Measurements from ENCODE around the gene SHISA6. TPM values are rescaled to one million over a fixed set of nuclear protein-coding genes. Genes with fewer than 3 reads are reported as not detected.

SHISA6 gene
- total RNA-seq, 1 experiment from 2014 or later: not detected

GRCh38 chr17:11278186-11278991 lies 37.4 kb downstream of the SHISA6 start:
- DNase-seq (ENCODE audit: low read depth, low spot score) (no peak), ATAC-seq (no peak)
- no peak overlapping the region for H3K4me3 ChIP-seq (ENCODE audit: low read depth in 2 of 2, low read length in 2 of 2)
- ChIA-PET POLR2A (no interaction called here), CTCF (no interaction called here)
- no peak for TF ChIP-seq POLR2AphosphoS5 (IDR thresholded peaks at IDR 0.05; ENCODE audit: low read depth, low read length)
- TF ChIP-seq SIN3A (IDR thresholded peaks at IDR 0.05; ENCODE audit: borderline replicate concordance, insufficient read depth, low read depth, low read length): no peak
- no peak for TF ChIP-seq CTCF (IDR thresholded peaks at IDR 0.05)
- TF ChIP-seq REST (IDR thresholded peaks at IDR 0.05; ENCODE audit: insufficient read depth in 1 of 2, low read depth in 2 of 2, low read length in 1 of 2): no peak
- no peak for TF ChIP-seq TCF7L2 (IDR thresholded peaks at IDR 0.05; ENCODE audit: low read depth, low read length)
- no peaks in the 10 kb centered on the region for H3K9me3 ChIP-seq (ENCODE audit: control insufficient read depth, insufficient read depth, low read depth, low read length)
- H3K27ac ChIP-seq (ENCODE audit: low read length): no peak overlapping the region
- intact Hi-C loops (cut with micrococcal nuclease; ENCODE audit: unreplicated experiment): no loop called here
- no peaks in the 10 kb centered on the region for H3K27me3 ChIP-seq (ENCODE audit: control insufficient read depth, insufficient read depth, low read length)
- no peaks in the 10 kb centered on the region for H3K4me1 ChIP-seq (ENCODE audit: control insufficient read depth, insufficient read depth, low read length)
- no peaks in the 10 kb centered on the region for H3K36me3 ChIP-seq (ENCODE audit: control insufficient read depth, insufficient read depth, low read length)
- BruUV-seq (replicated peaks): no TSS peak
- in situ Hi-C loops (cut with HindIII; ENCODE audit: low pct_unique_long_range_greater_than_20kb, low sequenced_read_pairs): no loop called here

GRCh38 chr17:11278992-11279270 lies 37.9 kb downstream of the SHISA6 start:
- no TSS peak for BruUV-seq (replicated peaks)
- ATAC-seq (no peak), DNase-seq (ENCODE audit: low read depth, low spot score) (no peak)
- Histone ChIP-seq H3K27ac (ENCODE audit: low read length) (no peak overlapping the region), H3K9me3 (ENCODE audit: control insufficient read depth, insufficient read depth, low read depth, low read length) (no peaks in the 10 kb centered on the region), H3K36me3 (ENCODE audit: control insufficient read depth, insufficient read depth, low read length) (no peaks in the 10 kb centered on the region), H3K4me1 (ENCODE audit: control insufficient read depth, insufficient read depth, low read length) (no peaks in the 10 kb centered on the region), H3K27me3 (ENCODE audit: control insufficient read depth, insufficient read depth, low read length) (no peaks in the 10 kb centered on the region), H3K4me3 (ENCODE audit: low read depth in 2 of 2, low read length in 2 of 2) (no peak overlapping the region)
- in situ Hi-C loops (cut with HindIII; ENCODE audit: low pct_unique_long_range_greater_than_20kb, low sequenced_read_pairs) (no loop called here), intact Hi-C loops (cut with micrococcal nuclease; ENCODE audit: unreplicated experiment) (no loop called here)
- CTCF ChIA-PET: no interaction called here
- TF ChIP-seq TCF7L2 (IDR thresholded peaks at IDR 0.05; ENCODE audit: low read depth, low read length): no peak
- no peak for TF ChIP-seq SIN3A (IDR thresholded peaks at IDR 0.05; ENCODE audit: borderline replicate concordance, insufficient read depth, low read depth, low read length)
- TF ChIP-seq REST (IDR thresholded peaks at IDR 0.05; ENCODE audit: insufficient read depth in 1 of 2, low read depth in 2 of 2, low read length in 1 of 2): no peak
- POLR2A ChIA-PET: no interaction called here

Data from Panc1 (cell line).